GM12865 (cell line): ENCODE results near the gene OMA1.

ENCODE experiments used
- DNase-seq: peaks from one replicate; pipeline ENCODE4 v3.0.0; 2010; ENCODE audit warnings: low read depth
- H3K4me3 ChIP-seq: 2 replicates; pipeline ENCODE4 v1.5.1; 2011; ENCODE audit warnings: mild to moderate bottlenecking, low read depth, low read length, control low read depth
- CTCF ChIP-seq: IDR thresholded peaks from 2 replicates; pipeline ENCODE4 v1.5.1; 2011; ENCODE audit warnings: low read length, control low read depth, low read depth, inconsistent platforms; ENCODE audit not compliant: insufficient read depth; ENCODE audit errors: missing control alignments

The OMA1 gene

GRCh38 chr1:58528518-58528917 lies 18.0 kb downstream of the OMA1 start:
- H3K4me3 ChIP-seq, result no peak overlapping the region
- DNase-seq, result no peak
- no peak for TF ChIP-seq CTCF

- TF ChIP-seq CTCF, result no peak
- DNase-seq, result no peak
- no peak overlapping the region for H3K4me3 ChIP-seq
Observed at GRCh38 chr1:58524353-58524945, 22.1 kb downstream of the OMA1 start.

- H3K4me3 ChIP-seq, result no peak overlapping the region
- TF ChIP-seq CTCF, result peak; percentile 51
- DNase-seq, result peak; percentile 76
Observed at GRCh38 chr1:58515794-58516401, 30.6 kb downstream of the OMA1 start.

DNA sequence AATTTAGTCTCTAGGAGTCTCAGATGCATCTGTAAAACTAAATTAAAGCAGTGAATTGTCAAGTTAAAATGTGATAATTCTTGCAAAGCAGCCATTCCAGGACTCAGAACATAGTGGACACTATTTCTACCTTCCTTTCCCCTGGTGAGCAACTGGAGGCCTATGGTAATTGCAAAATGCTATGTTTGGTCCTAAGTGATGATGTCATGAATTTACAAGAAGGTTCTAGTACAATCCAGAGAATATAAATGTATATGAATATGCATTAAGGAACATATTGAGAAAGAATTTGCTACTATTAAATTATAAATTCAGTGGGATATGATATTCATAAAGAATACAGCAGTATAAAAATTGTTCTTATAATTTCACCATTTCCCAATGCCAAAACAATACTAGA lies 32.6 kb downstream of the OMA1 start:
- TF ChIP-seq CTCF, result no peak
- H3K4me3 ChIP-seq, result no peak overlapping the region
- DNase-seq, result no peak

DNA sequence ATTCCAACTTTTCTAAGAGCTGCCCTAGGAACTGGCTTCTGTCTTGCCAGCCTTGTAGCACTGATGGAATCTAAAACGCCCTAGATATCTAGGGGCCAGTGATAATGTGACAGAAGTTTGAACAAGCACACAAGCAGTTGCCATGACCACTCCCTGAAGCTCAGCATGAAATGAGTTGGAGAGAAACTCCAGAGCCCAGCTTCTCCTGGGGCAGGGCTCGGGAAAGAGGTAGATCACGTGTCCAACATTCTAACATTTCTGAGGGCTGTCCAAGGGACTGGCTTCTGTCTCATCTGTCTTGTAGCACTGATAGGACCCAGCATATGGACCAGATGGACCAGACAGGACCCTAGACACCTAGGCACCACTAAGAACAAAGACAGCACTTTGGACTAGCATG lies 37.9 kb downstream of the OMA1 start:
- no peak overlapping the region for H3K4me3 ChIP-seq
- TF ChIP-seq CTCF, result no peak
- DNase-seq, result no peak

DNA sequence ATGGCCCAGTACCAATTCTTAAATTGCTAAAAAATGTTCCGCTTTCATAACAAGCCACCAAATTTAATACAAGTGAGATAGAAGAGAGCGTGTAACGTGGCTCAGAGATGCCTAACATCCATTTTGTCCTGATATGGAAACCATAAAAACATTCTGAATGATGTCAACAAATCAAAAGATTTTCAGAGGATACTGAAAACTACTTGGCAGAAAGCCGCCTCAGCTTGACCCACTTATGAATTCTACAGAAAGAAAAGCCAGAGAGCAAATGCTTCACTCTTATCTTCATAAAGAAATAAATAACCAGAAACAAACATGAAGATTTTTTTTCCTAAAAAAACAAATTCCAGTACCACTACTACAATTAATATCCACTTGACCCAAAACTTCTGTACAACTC lies 41.2 kb downstream of the OMA1 start:
- no peak for DNase-seq
- no peak overlapping the region for H3K4me3 ChIP-seq
- TF ChIP-seq CTCF, result no peak

GRCh38 chr1:58502519-58502918 lies 44.0 kb downstream of the OMA1 start:
- DNase-seq, result no peak
- TF ChIP-seq CTCF, result no peak
- no peak overlapping the region for H3K4me3 ChIP-seq
